Esophagus muscularis mucosa (tissue), 4 donors: Measurements from ENCODE around the gene ZSCAN21. TPM values are rescaled to one million over a fixed set of nuclear protein-coding genes. Genes with fewer than 3 reads are reported as not detected.

Source experiments
- DNase-seq: peaks from one replicate; pipeline ENCODE4 v3.0.0-alpha.2; 2017; ENCODE audit errors: extremely low spot score
- H3K27ac ChIP-seq, 4 donors: fragments of 200-600 bp; sonication (generic); replicated peaks in 1 of 4; 1 replicate in 3 of 4; 2 replicates in 1 of 4; pipeline ENCODE4 v1.5.1; 2016 to 2019; ENCODE audit warnings: mild to moderate bottlenecking in 1 of 4
- H3K27me3 ChIP-seq, 4 donors: fragments of 200-600 bp; sonication (generic); one replicate each; pipeline versions ENCODE4 v1.5.1 to v1.6.0; 2016 to 2019
- H3K36me3 ChIP-seq, 4 donors: fragments of 200-600 bp; sonication (generic); one replicate each; pipeline ENCODE4 v1.5.1; 2016 to 2019
- H3K4me1 ChIP-seq, 4 donors: fragments of 200-600 bp; sonication (generic); one replicate each; pipeline ENCODE4 v1.5.1; 2016 to 2019
- H3K4me3 ChIP-seq, 4 donors: fragments of 200-600 bp; sonication (generic); 1 replicate in 2 of 4; 2 replicates in 2 of 4; pipeline ENCODE4 v1.5.1; 2016 to 2019; ENCODE audit warnings: mild to moderate bottlenecking in 4 of 4, moderate library complexity in 1 of 4
- H3K9me3 ChIP-seq, 4 donors: fragments of 200-600 bp; sonication (generic); 1 replicate in 3 of 4; 2 replicates in 1 of 4; pipeline ENCODE4 v1.5.1; 2016 to 2019
- EP300 ChIP-seq: sonication (generic); formaldehyde crosslinking; IDR thresholded peaks from one replicate; pipeline ENCODE4 v1.6.1; 2017; ENCODE audit warnings: antibody characterized with exemption
- POLR2A ChIP-seq: fragments of 450-650 bp; IDR thresholded peaks from one replicate; pipeline ENCODE4 v1.6.1; 2017; ENCODE audit warnings: antibody characterized with exemption, moderate library complexity, mild to moderate bottlenecking, low read depth
- POLR2AphosphoS5 ChIP-seq, 2 donors: sonication (generic); formaldehyde crosslinking; IDR thresholded peaks; one replicate each; pipeline ENCODE4 v1.6.1; 2017; ENCODE audit warnings: antibody characterized with exemption in 2 of 2
- WGBS: methylation state at CpG from one replicate; pipeline ENCODE4 v1.1.5; 2018; 5-methylcytosine and 5-hydroxymethylcytosine counted together
- intact Hi-C: fragments of 100-400 bp; cut with DNase I; formaldehyde crosslinking; loops from one replicate; pipeline ENCODE4 v1.15.1; 2023
- total RNA-seq, 4 donors: library from RNA; depleted of rRNA; stranded (reverse); fragments of >200 nt; gene quantifications; one replicate each; pipeline versions ENCODE4 v1.1.0 to v1.2.1, GENCODE V29; 2016
- TF ChIP-seq, protein P1 (sequence below), 3 experiments: fragments of 200-600 bp in 2 of 3; fragments of 450-650 bp in 1 of 3; sonication (generic) in 2 of 3; IDR thresholded peaks; one replicate each; pipeline ENCODE4 v1.5.1; 2017 to 2019; ENCODE audit warnings: antibody characterized with exemption in 3 of 3, mild to moderate bottlenecking in 2 of 3, moderate library complexity in 1 of 3

ZSCAN21 gene
- total RNA-seq, 4 donors from 2014 or later: 12.9 to 18.4 (median 16.1) TPM

DNA sequence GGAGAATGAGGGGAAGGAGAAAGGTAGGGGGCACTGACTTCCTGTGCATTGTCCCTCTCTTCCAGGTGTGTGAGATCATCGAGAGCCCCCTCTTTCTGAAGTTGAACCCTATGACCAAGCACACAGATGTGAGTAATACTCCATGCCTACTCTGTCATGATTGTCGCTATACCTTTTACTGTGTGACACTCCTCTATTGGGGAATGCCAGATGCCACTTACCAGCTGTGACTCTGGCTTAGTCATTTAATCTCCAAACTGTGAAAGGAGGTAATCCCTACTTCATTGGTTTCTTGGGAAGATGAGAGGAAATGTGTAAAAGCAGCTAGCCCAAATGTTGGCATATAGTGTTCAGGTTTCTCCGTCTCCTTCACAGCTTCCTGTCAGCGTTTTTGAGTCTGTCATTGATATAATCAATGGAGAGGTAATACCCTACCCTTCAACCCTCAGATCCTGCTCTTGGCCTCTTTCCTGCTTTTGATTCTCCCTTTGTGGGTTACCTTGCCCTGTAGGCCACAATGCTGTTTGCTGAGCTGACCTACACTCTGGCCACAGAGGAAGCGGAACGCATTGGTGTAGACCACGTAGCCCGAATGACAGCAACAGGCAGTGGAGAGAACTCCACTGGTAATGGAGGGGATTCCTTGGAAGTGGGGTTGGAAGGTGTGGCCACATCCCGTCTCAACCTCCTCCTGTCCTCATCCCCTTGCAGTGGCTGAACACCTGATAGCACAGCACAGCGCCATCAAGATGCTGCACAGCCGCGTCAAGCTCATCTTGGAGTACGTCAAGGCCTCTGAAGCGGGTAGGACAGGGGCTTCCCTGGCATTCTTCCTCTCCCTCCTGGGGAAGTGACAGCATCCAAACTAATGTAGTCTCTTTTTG lies 41.2 kb downstream of the ZSCAN21 start:
- intact Hi-C loops: no loop called here
- Histone ChIP-seq H3K9me3 (no peaks in the 10 kb centered on the region), H3K4me3 (no peak overlapping the region), H3K27ac (no peak overlapping the region), H3K27me3 (peaks cover 0 to 5% (median 0%) of the 10 kb centered on the region in 4 donors), H3K4me1 (peaks cover 18 to 50% (median 41%) of the 10 kb centered on the region in 4 donors), H3K36me3 (peaks cover 44 to 59% (median 57%) of the 10 kb centered on the region in 4 donors)
- TF ChIP-seq POLR2AphosphoS5 (IDR thresholded peaks at IDR 0.05): no peak
- no peak for DNase-seq
- 83% methylated on average over 13 of the region's 14 CpGs for WGBS

DNA sequence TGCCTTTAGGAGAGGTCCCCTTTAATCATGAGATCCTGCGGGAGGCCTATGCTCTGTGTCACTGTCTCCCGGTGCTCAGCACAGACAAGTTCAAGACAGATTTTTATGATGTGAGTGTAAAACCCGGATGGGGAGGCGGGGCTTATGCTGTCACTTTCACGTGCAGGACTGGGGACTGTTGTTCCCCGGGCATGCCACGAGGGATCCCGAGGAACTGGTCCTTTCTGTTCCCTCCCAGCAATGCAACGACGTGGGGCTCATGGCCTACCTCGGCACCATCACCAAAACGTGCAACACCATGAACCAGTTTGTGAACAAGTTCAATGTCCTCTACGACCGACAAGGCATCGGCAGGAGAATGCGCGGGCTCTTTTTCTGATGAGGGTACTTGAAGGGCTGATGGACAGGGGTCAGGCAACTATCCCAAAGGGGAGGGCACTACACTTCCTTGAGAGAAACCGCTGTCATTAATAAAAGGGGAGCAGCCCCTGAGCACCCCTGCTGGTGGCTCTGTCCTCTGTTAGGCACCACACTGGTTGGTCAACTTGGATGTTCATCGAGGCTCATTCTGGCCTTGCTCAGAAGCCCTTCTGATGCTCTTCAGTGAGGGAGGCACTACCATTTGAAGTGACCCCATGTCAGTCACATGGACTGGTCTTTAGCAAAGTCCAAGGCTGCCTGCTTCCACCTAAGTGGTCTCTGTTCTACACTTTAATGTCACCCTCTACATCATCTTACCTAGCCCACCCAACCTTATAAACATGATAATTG lies 42.0 kb downstream of the ZSCAN21 start:
- Histone ChIP-seq H3K4me3 (no peak overlapping the region), H3K9me3 (no peaks in the 10 kb centered on the region), H3K27ac (no peak overlapping the region), H3K4me1 (peaks cover 18 to 50% (median 38%) of the 10 kb centered on the region in 4 donors), H3K36me3 (peaks cover 53 to 68% (median 65%) of the 10 kb centered on the region in 4 donors), H3K27me3 (peaks cover 0 to 5% (median 0%) of the 10 kb centered on the region in 4 donors)
- intact Hi-C loops: no loop called here
- WGBS: 59% methylated on average over 17 of the region's 19 CpGs
- no peak for DNase-seq
- no peak for TF ChIP-seq EP300
- TF ChIP-seq POLR2A: no peak
- TF ChIP-seq POLR2AphosphoS5 (IDR thresholded peaks at IDR 0.05): no peak
- TF ChIP-seq, protein P1, sequence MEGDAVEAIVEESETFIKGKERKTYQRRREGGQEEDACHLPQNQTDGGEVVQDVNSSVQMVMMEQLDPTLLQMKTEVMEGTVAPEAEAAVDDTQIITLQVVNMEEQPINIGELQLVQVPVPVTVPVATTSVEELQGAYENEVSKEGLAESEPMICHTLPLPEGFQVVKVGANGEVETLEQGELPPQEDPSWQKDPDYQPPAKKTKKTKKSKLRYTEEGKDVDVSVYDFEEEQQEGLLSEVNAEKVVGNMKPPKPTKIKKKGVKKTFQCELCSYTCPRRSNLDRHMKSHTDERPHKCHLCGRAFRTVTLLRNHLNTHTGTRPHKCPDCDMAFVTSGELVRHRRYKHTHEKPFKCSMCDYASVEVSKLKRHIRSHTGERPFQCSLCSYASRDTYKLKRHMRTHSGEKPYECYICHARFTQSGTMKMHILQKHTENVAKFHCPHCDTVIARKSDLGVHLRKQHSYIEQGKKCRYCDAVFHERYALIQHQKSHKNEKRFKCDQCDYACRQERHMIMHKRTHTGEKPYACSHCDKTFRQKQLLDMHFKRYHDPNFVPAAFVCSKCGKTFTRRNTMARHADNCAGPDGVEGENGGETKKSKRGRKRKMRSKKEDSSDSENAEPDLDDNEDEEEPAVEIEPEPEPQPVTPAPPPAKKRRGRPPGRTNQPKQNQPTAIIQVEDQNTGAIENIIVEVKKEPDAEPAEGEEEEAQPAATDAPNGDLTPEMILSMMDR (IDR thresholded peaks at IDR 0.05): no peak

DNA sequence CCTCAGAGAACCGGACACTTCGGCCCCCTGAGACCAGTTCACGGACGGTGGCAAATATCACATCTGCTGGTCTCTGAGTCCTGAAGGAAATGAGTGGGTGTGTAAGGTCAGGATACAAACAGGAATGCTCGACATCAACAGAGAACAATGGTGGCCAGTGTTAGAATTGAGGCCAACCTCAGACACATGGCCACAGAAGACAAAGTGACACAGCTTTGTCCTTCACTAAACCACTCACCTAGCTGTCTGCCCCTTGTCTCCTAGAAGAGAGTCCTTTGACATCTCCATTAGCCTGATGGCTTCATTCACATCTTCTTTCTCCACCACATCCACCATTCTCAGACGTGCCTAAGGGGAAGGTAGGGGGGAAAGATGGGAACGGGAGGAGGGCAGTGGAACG lies 43.5 kb downstream of the ZSCAN21 start:
- Histone ChIP-seq H3K36me3 (peaks cover 67 to 82% (median 80%) of the 10 kb centered on the region in 4 donors), H3K27me3 (peaks cover 0 to 5% (median 0%) of the 10 kb centered on the region in 4 donors), H3K27ac (peak overlapping the region in 1 of 4 donors; percentile 40), H3K4me1 (peaks cover 14 to 44% (median 28%) of the 10 kb centered on the region in 4 donors), H3K4me3 (no peak overlapping the region), H3K9me3 (no peaks in the 10 kb centered on the region)
- TF ChIP-seq EP300: no peak
- TF ChIP-seq POLR2AphosphoS5 (IDR thresholded peaks at IDR 0.05): no peak
- TF ChIP-seq, protein P1 (IDR thresholded peaks at IDR 0.05): no peak
- TF ChIP-seq POLR2A: no peak
- DNase-seq: no peak
- 34% methylated on average over 8 of the region's 8 CpGs for WGBS
- intact Hi-C loops: no loop called here

DNA sequence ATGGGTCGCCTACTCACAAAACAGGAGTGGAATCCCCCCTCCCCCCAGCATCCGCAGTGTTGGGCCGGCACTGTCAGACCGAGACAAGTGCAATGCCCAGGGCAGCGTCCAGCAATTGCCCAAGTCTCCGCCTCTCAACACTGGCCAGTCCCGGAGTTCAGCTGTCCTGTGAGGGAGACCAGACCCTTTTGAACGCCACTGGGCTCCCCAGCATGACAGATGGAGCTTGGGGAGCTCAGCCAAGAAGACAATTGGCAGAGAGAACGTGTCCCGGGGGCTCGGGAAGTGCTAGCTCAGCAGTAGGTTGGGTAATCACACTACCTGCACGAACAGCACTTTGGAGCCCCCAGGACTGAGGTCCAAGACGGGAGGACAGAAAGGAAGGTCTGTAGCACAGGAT lies 43.9 kb downstream of the ZSCAN21 start:
- TF ChIP-seq EP300 (no peak), POLR2AphosphoS5 (IDR thresholded peaks at IDR 0.05) (no peak), POLR2A (no peak)
- TF ChIP-seq, protein P1 (IDR thresholded peaks at IDR 0.05): no peak
- Histone ChIP-seq H3K27ac (peak overlapping the region in 2 of 4 donors; percentile 40 to 44), H3K9me3 (no peaks in the 10 kb centered on the region), H3K36me3 (peaks cover 72 to 87% (median 84%) of the 10 kb centered on the region in 4 donors), H3K27me3 (peaks cover 0 to 3% (median 0%) of the 10 kb centered on the region in 4 donors), H3K4me1 (peaks cover 10 to 44% (median 23%) of the 10 kb centered on the region in 4 donors), H3K4me3 (no peak overlapping the region)
- intact Hi-C loops: no loop called here
- DNase-seq: no peak
- WGBS: 36% methylated on average over 13 of the region's 13 CpGs

DNA sequence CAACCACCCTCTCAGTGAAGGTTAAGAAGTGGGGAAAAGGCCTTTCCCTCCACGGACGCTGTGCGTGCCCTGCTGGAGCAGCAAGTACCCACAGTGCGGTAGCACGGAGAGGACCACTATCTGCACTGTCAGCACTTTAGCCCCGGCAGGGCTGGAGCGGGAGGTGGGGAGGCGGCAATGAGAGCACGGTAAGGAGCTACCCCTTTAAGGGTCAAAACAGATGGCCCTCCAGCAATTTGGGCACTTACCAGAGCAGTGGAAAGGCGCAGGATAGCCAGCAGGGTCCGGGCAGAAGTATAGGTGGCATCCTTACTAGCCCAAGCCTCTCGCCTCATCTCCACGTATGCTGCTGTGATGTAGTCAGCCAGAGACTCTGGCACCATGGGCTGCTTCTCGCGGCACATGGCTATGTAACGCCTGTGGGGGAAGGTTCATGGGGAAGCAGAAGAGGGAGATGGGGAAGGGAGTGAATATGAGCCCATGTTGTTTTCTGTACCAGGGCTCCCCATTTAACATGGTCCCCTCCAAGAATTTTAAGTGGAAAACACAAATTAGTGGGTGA lies 44.4 kb downstream of the ZSCAN21 start:
- WGBS: 84% methylated on average over 8 of the region's 16 CpGs
- TF ChIP-seq, protein P1 (IDR thresholded peaks at IDR 0.05): no peak
- TF ChIP-seq POLR2A: no peak
- no peak for TF ChIP-seq POLR2AphosphoS5 (IDR thresholded peaks at IDR 0.05)
- TF ChIP-seq EP300: no peak
- H3K27me3 ChIP-seq: no peaks in the 10 kb centered on the region
- no peaks in the 10 kb centered on the region for H3K9me3 ChIP-seq
- intact Hi-C loops: no loop called here
- H3K27ac ChIP-seq: peak overlapping the region in 2 of 4 donors; percentile 40 to 44
- peaks cover 10 to 45% (median 25%) of the 10 kb centered on the region in 4 donors for H3K4me1 ChIP-seq
- DNase-seq: no peak
- H3K36me3 ChIP-seq: peaks cover 77 to 92% (median 89%) of the 10 kb centered on the region in 4 donors
- no peak overlapping the region for H3K4me3 ChIP-seq
